HG03135 (cell line): ENCODE data around the gene NPAT.
A peak's percentile ranks its signal among the peaks of the same experiment; 100 is the strongest.
"Not testable (repeated sequence)": the region's sequence is repeated elsewhere in the genome, so short reads cannot be mapped to it uniquely, and the experiment has no call there.

Source experiments
- ATAC-seq: cut with Tn5 transposase; IDR thresholded peaks from one replicate; pipeline ENCODE4 v1.9.1; 2021; ENCODE audit warnings: mild to moderate bottlenecking, moderate library complexity; ENCODE audit not compliant: unreplicated experiment

The NPAT gene

GRCh38 chr11:108160970-108161566 is 61.4 kb downstream of the NPAT start:
- peak; percentile 99 for ATAC-seq

GRCh38 chr11:108154591-108154990 is 67.8 kb downstream of the NPAT start:
- ATAC-seq = no peak

- ATAC-seq = no peak
These were observed 73.9 kb downstream of the NPAT start for GRCh38 chr11:108148556-108148955.

GRCh38 chr11:108147150-108147549 is 75.3 kb downstream of the NPAT start:
- no peak for ATAC-seq

GRCh38 chr11:108144615-108145014 is 77.8 kb downstream of the NPAT start:
- no peak for ATAC-seq

GRCh38 chr11:108142304-108142703 is 80.1 kb downstream of the NPAT start:
- no peak for ATAC-seq

- no peak for ATAC-seq
These were observed 85.2 kb downstream of the NPAT start for GRCh38 chr11:108137212-108137611.

- ATAC-seq = peak; percentile 55
These were observed 86.4 kb downstream of the NPAT start for GRCh38 chr11:108135845-108136544.

- ATAC-seq = not testable (repeated sequence)
These were observed 89.4 kb downstream of the NPAT start for GRCh38 chr11:108132993-108133538.

- no peak for ATAC-seq
These were observed 90.4 kb downstream of the NPAT start for GRCh38 chr11:108131993-108132392.

GRCh38 chr11:108128772-108129171 is 93.7 kb downstream of the NPAT start:
- no peak for ATAC-seq

- no peak for ATAC-seq
These were observed 97.3 kb downstream of the NPAT start for GRCh38 chr11:108125096-108125495.

- ATAC-seq = no peak
These were observed 100.2 kb downstream of the NPAT start for GRCh38 chr11:108122166-108122628.

- peak; percentile 97 for ATAC-seq
These were observed 100.9 kb downstream of the NPAT start, which contains the start of gene ACAT1 for GRCh38 chr11:108121274-108122155. TSS of gene ACAT1 (plus strand) at chr11:108121567. CDS start at chr11:108121607, 40 bp downstream.

- not testable (repeated sequence) for ATAC-seq
These were observed 101.5 kb downstream of the NPAT start for GRCh38 chr11:108120936-108121273.

- ATAC-seq = no peak
These were observed 104.6 kb downstream of the NPAT start for GRCh38 chr11:108117746-108118371.

GRCh38 chr11:108115500-108116140 is 106.8 kb downstream of the NPAT start:
- ATAC-seq = no peak

GRCh38 chr11:108112057-108112456 is 110.4 kb downstream of the NPAT start:
- ATAC-seq = no peak

- no peak for ATAC-seq
These were observed 111.3 kb downstream of the NPAT start for GRCh38 chr11:108111126-108111525.
